Tibial artery (tissue), 4 donors: ENCODE measurements around the gene COL27A1.

ENCODE experiments used
- DNase-seq, 2 donors: peaks; one replicate each; pipeline ENCODE4 v3.0.0-alpha.2; 2019
- H3K27ac ChIP-seq, 2 donors: fragments of 200-600 bp; sonication (generic) in 1 of 2; 1 replicate in 1 of 2; 2 replicates in 1 of 2; pipeline ENCODE4 v1.5.1; 2018 to 2019; ENCODE audit warnings: mild to moderate bottlenecking in 1 of 2
- H3K27me3 ChIP-seq, 2 donors: fragments of 200-600 bp; sonication (generic) in 1 of 2; one replicate each; pipeline versions ENCODE4 v1.5.1 to v1.6.0; 2016 to 2019
- H3K36me3 ChIP-seq, 3 donors: fragments of 200-600 bp; sonication (generic) in 2 of 3; one replicate each; pipeline ENCODE4 v1.5.1; 2016 to 2019; ENCODE audit warnings: mild to moderate bottlenecking in 2 of 3
- H3K4me1 ChIP-seq, 4 donors: fragments of 200-600 bp; sonication (generic) in 2 of 4; 1 replicate in 3 of 4; 2 replicates in 1 of 4; pipeline ENCODE4 v1.5.1; 2016 to 2019
- H3K4me3 ChIP-seq, 2 donors: fragments of 200-600 bp; sonication (generic) in 1 of 2; 1 replicate in 1 of 2; 2 replicates in 1 of 2; pipeline ENCODE4 v1.5.1; 2018 to 2019; ENCODE audit warnings: mild to moderate bottlenecking in 2 of 2
- H3K9me3 ChIP-seq, 3 donors: fragments of 200-600 bp; sonication (generic) in 1 of 3; one replicate each; pipeline ENCODE4 v1.5.1; 2016 to 2019
- CTCF ChIP-seq, 2 experiments: fragments of 200-600 bp in 1 of 2; fragments of 450-650 bp in 1 of 2; IDR thresholded peaks; one replicate each; pipeline ENCODE4 v1.5.1; 2017 to 2019; ENCODE audit warnings: antibody characterized with exemption in 2 of 2, mild to moderate bottlenecking in 1 of 2, moderate library complexity in 1 of 2
- intact Hi-C: fragments of 100-400 bp; cut with DNase I; formaldehyde crosslinking; loops from one replicate; pipeline ENCODE4 v1.15.0; 2023; ENCODE audit warnings: low total_unique reads

The COL27A1 gene

GRCh38 chr9:114275246-114276004 lies 120.1 kb downstream of the COL27A1 start:
- intact Hi-C loops = no loop called here
- H3K4me1 ChIP-seq = peaks cover 0 to 18% (median 4%) of the 10 kb centered on the region in 4 donors

GRCh38 chr9:114276908-114277821 lies 121.8 kb downstream of the COL27A1 start:
- peaks cover 0 to 18% (median 4%) of the 10 kb centered on the region in 4 donors for H3K4me1 ChIP-seq
- DNase-seq = peak in 1 of 2 donors; percentile 54
- TF ChIP-seq CTCF (IDR thresholded peaks at IDR 0.05) = no peak
- no peak overlapping the region for H3K27ac ChIP-seq
- H3K4me3 ChIP-seq = no peak overlapping the region
- intact Hi-C loops = no loop called here
- H3K36me3 ChIP-seq = no peaks in the 10 kb centered on the region
- no peaks in the 10 kb centered on the region for H3K9me3 ChIP-seq
- H3K27me3 ChIP-seq = no peaks in the 10 kb centered on the region

More at GRCh38 chr9:114275246-114276004, 120.1 kb downstream of the COL27A1 start:
- no peak for TF ChIP-seq CTCF (IDR thresholded peaks at IDR 0.05)
- no peaks in the 10 kb centered on the region for H3K27me3 ChIP-seq
- no peak overlapping the region for H3K27ac ChIP-seq
- H3K36me3 ChIP-seq = no peaks in the 10 kb centered on the region
- no peak overlapping the region for H3K4me3 ChIP-seq
- H3K9me3 ChIP-seq = no peaks in the 10 kb centered on the region
- peak in 1 of 2 donors; percentile 53 for DNase-seq

- Histone ChIP-seq H3K4me1 (peaks cover 0 to 18% (median 4%) of the 10 kb centered on the region in 4 donors), H3K27me3 (no peaks in the 10 kb centered on the region), H3K9me3 (no peaks in the 10 kb centered on the region), H3K27ac (peak overlapping the region; percentile 42 to 64), H3K36me3 (no peaks in the 10 kb centered on the region), H3K4me3 (no peak overlapping the region)
- DNase-seq = peak in 1 of 2 donors; percentile 12
- intact Hi-C loops = no loop called here
- TF ChIP-seq CTCF (IDR thresholded peaks at IDR 0.05) = no peak
Measured at GRCh38 chr9:114278356-114278755, 123.0 kb downstream of the COL27A1 start.

- H3K9me3 ChIP-seq = no peaks in the 10 kb centered on the region
- H3K4me1 ChIP-seq = peaks cover 0 to 18% (median 4%) of the 10 kb centered on the region in 4 donors
- no peak for TF ChIP-seq CTCF (IDR thresholded peaks at IDR 0.05)
- no peak overlapping the region for H3K4me3 ChIP-seq
- DNase-seq = peak; percentile 38 to 83
- no peaks in the 10 kb centered on the region for H3K36me3 ChIP-seq
- no peaks in the 10 kb centered on the region for H3K27me3 ChIP-seq
- intact Hi-C loops = no loop called here
- peak overlapping the region; percentile 42 to 64 for H3K27ac ChIP-seq
Measured at GRCh38 chr9:114278881-114279570, 123.7 kb downstream of the COL27A1 start.

GRCh38 chr9:114279693-114280092 lies 124.4 kb downstream of the COL27A1 start:
- peak in 1 of 2 donors; percentile 9 for DNase-seq
- intact Hi-C loops = loop anchor here (10.0 kb wide), 1 partner anchor 195 kb away; no protein-coding TSS in a partner anchor
- H3K9me3 ChIP-seq = no peaks in the 10 kb centered on the region
- H3K4me1 ChIP-seq = peaks cover 0 to 18% (median 4%) of the 10 kb centered on the region in 4 donors
- no peaks in the 10 kb centered on the region for H3K27me3 ChIP-seq
- no peak overlapping the region for H3K4me3 ChIP-seq
- no peaks in the 10 kb centered on the region for H3K36me3 ChIP-seq
- no peak for TF ChIP-seq CTCF (IDR thresholded peaks at IDR 0.05)
- no peak overlapping the region for H3K27ac ChIP-seq
